HG02588 (cell line): ENCODE data around the gene ADAMTS20.
"Not testable (repeated sequence)": the region's sequence is repeated elsewhere in the genome, so short reads cannot be mapped to it uniquely, and the experiment has no call there.

ENCODE experiments used
- ATAC-seq: cut with Tn5 transposase; IDR thresholded peaks from one replicate; pipeline ENCODE4 v1.9.1; 2021; ENCODE audit warnings: mild to moderate bottlenecking, moderate library complexity; ENCODE audit not compliant: unreplicated experiment

Gene ADAMTS20, protein sequence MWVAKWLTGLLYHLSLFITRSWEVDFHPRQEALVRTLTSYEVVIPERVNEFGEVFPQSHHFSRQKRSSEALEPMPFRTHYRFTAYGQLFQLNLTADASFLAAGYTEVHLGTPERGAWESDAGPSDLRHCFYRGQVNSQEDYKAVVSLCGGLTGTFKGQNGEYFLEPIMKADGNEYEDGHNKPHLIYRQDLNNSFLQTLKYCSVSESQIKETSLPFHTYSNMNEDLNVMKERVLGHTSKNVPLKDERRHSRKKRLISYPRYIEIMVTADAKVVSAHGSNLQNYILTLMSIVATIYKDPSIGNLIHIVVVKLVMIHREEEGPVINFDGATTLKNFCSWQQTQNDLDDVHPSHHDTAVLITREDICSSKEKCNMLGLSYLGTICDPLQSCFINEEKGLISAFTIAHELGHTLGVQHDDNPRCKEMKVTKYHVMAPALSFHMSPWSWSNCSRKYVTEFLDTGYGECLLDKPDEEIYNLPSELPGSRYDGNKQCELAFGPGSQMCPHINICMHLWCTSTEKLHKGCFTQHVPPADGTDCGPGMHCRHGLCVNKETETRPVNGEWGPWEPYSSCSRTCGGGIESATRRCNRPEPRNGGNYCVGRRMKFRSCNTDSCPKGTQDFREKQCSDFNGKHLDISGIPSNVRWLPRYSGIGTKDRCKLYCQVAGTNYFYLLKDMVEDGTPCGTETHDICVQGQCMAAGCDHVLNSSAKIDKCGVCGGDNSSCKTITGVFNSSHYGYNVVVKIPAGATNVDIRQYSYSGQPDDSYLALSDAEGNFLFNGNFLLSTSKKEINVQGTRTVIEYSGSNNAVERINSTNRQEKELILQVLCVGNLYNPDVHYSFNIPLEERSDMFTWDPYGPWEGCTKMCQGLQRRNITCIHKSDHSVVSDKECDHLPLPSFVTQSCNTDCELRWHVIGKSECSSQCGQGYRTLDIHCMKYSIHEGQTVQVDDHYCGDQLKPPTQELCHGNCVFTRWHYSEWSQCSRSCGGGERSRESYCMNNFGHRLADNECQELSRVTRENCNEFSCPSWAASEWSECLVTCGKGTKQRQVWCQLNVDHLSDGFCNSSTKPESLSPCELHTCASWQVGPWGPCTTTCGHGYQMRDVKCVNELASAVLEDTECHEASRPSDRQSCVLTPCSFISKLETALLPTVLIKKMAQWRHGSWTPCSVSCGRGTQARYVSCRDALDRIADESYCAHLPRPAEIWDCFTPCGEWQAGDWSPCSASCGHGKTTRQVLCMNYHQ (N-terminal part only)

DNA sequence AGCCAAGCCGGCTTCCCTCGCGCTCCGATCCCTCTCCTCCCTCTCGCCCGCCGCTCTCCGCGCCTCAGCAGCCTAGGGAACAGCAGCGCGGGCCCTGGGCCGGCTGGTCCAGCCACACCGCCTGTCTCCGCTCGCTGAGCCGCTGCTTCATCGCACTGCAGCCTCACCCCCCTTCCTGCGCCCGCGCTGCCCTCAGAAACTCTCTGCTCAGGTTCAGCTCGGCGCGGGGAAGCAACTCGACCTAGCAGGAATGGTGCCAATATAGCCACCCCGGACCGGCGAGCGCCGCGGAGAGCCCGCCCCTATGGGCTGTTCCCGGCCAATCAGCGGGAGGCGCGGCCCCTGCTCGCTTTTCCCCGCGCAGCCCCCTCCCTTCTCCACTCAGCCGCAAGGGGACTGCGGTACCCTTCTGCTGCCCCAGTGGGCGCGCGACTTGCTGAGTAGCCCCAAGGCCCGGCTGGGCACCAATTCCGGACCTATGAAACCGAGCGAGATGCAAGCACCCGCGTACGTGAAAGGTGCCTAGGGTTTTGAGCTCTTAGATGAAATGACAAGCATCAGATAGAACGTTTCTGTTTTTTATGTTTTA, at the start of gene ADAMTS20:
ADAMTS20 (minus strand) TSS at position 233 of the 589 bp plus-strand sequence. CDS start 282 bp downstream, outside the sequence.
- no peak for ATAC-seq

DNA sequence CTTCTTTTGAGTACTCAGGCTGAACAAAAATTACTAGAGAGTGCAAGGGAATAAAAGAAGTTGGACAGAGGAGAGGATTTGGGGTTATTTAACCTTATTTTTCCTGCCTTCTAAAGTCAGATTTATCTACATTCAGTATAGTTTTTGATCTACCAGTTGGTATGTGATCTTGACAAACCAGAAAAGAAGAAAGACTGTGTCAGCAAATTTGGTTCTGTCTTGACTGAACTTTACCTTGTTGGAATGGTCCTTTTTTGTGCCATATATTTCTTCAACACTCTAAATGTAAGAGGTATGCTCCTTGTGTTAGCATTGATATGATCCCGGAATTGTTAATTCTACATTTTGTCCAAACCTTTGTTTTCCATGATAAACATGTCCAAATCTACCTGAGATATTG, 47.7 kb upstream of the ADAMTS20 start:
- no peak for ATAC-seq

DNA sequence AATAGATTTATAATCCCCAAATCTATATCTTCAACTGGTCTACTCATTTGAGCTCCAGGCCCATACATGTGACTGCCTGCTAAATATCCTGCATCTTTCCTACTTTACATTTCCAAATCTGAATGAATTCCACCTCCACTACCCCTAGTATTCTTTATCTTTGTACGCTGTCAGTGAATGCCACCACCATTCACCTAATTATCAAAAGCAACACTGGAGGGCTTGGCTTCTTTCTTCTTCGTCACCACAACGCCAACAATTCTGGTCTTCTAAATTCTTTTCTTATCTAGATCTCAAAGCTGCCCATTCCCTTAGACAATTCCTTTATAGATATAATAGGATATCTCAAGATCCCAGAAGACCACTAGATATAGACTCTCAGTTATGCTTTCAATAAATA, 47.1 kb upstream of the ADAMTS20 start:
- ATAC-seq = no peak

- no peak for ATAC-seq
These were observed 38.3 kb upstream of the ADAMTS20 start for GRCh38 chr12:43590307-43590706.

- ATAC-seq = no peak
These were observed 34.7 kb upstream of the ADAMTS20 start for GRCh38 chr12:43586646-43587245.

DNA sequence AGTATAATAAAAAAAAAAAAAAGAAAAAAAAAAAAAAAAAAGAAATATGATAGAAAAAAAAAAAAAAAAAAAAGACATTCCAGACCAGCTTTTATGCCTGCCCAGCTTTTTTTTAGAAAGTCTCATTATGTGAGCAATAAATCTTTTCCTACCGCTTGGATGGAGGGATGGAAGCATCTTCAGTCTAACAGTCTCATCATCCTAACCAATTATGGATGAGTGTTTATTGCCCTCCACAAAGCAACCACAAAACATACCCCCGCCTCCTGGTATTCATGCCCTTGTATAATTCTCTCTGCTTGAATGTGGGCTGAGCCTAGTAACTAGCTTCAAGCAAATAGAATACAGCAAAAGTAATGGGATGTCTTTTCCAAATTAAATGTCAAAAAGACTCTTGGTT, 33.7 kb upstream of the ADAMTS20 start:
- no peak for ATAC-seq

GRCh38 chr12:43580601-43581000, 28.6 kb upstream of the ADAMTS20 start:
- no peak for ATAC-seq

DNA sequence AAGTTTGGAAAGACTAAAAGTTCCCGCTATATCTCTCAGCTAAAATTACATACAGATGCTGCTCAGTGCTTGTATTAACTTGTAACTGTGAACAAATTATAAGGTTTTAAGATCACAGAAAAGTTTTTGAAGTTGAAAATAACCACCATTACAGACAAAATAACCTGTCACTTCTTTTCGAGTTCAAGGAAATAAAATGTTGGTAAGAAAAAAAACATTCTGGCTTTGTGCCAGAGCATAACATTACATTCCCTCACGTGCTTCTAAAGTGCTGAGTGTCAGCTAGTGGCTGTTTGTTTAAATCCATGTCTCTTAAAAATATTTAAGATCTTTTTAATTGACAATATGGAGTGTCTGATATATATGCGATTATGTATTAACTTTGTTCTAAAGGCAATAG, 27.2 kb upstream of the ADAMTS20 start:
- no peak for ATAC-seq

DNA sequence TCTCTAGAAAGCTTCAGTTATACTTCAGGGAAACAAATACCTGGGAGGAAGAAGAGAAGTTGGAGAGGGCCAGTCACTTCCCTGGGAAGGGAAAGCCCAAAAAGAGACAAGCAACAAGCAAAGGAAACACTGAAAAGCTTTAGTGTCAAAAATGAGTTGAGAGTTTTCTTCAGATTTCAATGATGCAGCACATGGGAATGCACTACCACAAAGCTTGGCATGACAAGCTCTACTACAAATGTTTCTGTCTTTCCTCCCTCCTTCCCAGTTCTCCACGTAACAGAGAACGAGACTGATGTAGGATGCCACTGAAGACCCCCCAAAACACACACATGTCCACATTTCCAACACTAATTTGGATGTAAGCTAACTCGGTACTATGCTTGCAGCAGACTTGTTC, 26.8 kb upstream of the ADAMTS20 start:
- no peak for ATAC-seq

DNA sequence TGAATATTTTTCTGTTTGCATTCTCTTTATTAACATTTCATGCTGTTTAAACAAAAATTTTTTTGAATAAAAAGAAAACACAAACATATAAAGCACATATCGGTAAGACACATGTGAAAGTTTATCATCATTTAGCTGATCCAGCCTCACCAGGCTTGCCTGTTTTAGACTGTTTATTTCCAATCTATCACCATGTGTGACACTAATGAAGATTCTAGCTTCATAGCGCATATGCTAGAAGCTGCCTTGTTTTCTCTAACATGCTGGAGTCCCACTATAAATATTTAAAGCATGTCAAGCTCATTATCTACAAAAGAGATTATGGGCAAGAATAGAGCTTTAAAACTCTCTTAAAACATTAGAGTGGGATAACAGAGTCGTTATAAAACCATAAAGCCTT, 25.4 kb upstream of the ADAMTS20 start:
- no peak for ATAC-seq

DNA sequence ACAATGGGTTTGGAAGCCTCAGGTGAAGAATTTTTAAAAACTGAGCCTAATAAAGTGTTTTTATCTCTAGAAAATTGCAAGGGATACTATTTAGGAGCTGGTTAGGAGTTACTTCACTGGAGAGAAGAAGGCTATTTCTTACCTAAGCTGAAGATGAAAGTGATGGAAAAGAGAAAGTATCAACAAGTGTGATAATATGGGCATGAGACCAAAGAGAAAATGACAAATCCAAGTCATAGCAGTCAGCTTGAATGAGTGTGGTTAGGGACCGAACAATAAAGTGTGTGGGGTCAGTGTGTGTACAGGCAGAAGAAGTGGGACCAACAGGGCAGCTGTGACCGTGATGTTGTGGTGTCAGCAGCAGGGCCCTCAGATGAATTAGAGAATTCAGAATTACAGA, 24.2 kb upstream of the ADAMTS20 start:
- ATAC-seq = no peak

- ATAC-seq = no peak
These were observed 19.9 kb upstream of the ADAMTS20 start for GRCh38 chr12:43571885-43572284.

DNA sequence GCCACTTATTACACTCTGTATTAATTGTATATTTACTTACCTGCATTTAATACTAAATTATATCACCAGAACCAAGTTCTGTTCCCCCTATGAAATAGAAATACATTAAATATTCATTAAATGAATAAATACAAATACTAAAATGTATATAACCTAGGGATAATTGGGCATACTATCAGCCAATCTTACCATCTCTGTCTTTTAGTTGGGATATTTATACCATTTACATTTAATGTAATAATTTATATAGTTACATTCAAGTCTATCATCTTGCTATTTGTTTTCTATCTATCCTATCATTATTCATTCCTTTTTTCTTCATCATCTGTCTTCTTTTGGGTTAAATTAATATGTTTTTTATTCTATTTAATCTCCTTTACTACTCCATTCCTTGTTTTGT, 4.1 kb upstream of the ADAMTS20 start:
- no peak for ATAC-seq

DNA sequence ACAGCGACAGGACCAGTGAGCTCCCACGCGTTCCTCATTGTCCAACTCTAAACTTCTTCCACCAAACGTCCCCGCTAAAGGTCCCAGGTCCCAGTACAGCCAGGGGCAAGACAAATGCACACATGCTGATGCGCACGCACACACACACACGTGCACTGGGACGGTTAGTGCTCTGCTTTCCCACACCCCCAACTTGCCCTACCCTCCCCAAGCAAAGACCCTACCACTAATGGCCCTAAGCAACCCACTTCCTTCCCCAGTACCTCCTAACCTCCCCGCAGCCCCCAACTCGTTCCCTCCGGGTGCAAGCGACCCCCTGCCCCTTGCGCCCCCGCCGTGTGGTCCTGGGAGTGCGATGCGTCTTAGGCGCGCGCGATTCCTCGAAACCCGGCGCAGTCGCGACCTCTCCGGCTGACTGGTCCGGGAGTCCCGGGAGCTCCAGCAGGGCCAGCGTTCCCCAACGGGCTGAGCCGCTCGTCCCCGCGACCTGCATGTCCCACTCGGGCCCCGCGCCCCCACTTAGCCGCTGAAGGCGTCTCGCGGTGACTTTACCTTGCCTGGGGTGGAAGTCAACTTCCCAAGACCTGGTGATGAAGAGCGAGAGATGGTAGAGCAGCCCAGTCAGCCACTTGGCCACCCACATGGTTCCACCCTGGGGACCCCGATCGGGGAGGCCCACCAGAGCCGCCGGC, 578 bp downstream of the ADAMTS20 start:
- no peak for ATAC-seq

GRCh38 chr12:43550831-43551271, 1.2 kb downstream of the ADAMTS20 start:
- ATAC-seq = no peak

DNA sequence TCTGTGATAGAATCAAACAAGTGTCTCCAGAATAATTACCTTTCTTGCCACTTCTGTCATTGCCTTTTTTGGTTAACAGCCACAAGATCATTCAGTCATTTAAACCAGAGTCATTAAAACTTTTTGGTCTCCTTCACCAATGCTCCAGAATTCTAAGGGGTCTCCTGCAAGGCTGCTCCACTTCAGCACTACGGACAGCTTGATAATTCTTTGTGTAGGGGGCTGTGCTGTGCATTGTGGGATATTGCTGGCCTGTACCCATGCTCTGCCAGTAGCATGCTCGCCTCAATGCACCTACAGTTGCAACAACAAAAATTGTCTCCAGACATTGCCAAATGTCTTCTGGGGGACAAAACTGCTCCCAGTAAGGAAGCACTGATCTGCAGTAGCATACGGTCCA, 7.3 kb downstream of the ADAMTS20 start:
- ATAC-seq = no peak

- no peak for ATAC-seq
These were observed 11.5 kb downstream of the ADAMTS20 start for GRCh38 chr12:43540470-43540869.

GRCh38 chr12:43537675-43538074, 14.3 kb downstream of the ADAMTS20 start:
- not testable (repeated sequence) for ATAC-seq

GRCh38 chr12:43516045-43516444, 36.0 kb downstream of the ADAMTS20 start:
- no peak for ATAC-seq

GRCh38 chr12:43501703-43502102, 50.3 kb downstream of the ADAMTS20 start:
- ATAC-seq = no peak
